ENCODE results near the gene ATOX1.

DNA sequence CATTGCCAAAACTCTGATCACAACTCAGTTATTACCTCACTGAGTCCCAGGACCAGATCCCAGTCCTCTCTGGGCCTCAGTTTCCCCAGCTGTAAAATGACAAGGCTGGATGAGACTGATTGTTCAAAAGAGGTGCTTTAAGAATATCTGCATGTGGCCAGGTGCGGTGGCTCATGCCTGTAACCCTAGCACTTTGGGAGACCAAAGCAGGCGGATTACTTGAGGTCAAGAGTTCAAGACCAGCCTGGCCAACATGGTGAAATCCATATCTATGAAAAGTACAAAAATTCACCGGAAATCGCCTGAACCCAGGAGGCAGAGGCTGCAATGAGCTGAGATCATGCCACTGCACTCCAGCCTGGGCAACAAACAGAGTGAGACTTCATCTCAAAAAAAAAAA is 8.3 kb downstream of the ATOX1 start:
- TF ChIP-seq, protein P1, sequence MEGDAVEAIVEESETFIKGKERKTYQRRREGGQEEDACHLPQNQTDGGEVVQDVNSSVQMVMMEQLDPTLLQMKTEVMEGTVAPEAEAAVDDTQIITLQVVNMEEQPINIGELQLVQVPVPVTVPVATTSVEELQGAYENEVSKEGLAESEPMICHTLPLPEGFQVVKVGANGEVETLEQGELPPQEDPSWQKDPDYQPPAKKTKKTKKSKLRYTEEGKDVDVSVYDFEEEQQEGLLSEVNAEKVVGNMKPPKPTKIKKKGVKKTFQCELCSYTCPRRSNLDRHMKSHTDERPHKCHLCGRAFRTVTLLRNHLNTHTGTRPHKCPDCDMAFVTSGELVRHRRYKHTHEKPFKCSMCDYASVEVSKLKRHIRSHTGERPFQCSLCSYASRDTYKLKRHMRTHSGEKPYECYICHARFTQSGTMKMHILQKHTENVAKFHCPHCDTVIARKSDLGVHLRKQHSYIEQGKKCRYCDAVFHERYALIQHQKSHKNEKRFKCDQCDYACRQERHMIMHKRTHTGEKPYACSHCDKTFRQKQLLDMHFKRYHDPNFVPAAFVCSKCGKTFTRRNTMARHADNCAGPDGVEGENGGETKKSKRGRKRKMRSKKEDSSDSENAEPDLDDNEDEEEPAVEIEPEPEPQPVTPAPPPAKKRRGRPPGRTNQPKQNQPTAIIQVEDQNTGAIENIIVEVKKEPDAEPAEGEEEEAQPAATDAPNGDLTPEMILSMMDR (IDR thresholded peaks at IDR 0.05): no peak
- no peak for TF ChIP-seq POLR2A (IDR thresholded peaks at IDR 0.05)

Data from vagina (tissue), 2 donors.